Measurements from ENCODE around the gene P3H3. TPM values are rescaled to one million over a fixed set of nuclear protein-coding genes. Genes with fewer than 3 reads are reported as not detected.
"Not testable (repeated sequence)": the region's sequence is repeated elsewhere in the genome, so short reads cannot be mapped to it uniquely, and the experiment has no call there.

The P3H3 gene
- total and polyA plus RNA-seq, 5 donors = 15.8 to 25.6 (median 19.7) TPM

- Histone ChIP-seq H3K27ac (ENCODE audit: low read length) (peak overlapping the region; percentile 94), H3K4me3 (ENCODE audit: low read length) (peak overlapping the region; percentile 60), H3K9me3 (ENCODE audit: control insufficient read depth, low read length) (no peaks in the 10 kb centered on the region), H3K4me1 (ENCODE audit: control insufficient read depth, insufficient read depth, low read length) (peaks cover 2% of the 10 kb centered on the region), H3K27me3 (ENCODE audit: control insufficient read depth, insufficient read depth) (no peaks in the 10 kb centered on the region)
- WGBS = 9% methylated on average over 22 of the region's 22 CpGs
- intact Hi-C loops (cut with DNase I) = loop anchor here in 1 of 4 donors (2.0 kb wide), 1 partner anchor 70 kb away; no protein-coding TSS in a partner anchor
- DNase-seq = peak in 1 of 3 donors; percentile 42
- ATAC-seq = no peak
Measured at GRCh38 chr12:6868211-6869048, 40.2 kb downstream of the P3H3 start.

GRCh38 chr12:6869049-6870021, 41.1 kb downstream of the P3H3 start:
- WGBS = 29% methylated on average over 12 of the region's 12 CpGs
- intact Hi-C loops (cut with DNase I) = loop anchor here in 1 of 4 donors (2.0 kb wide), 1 partner anchor 69 kb away; no protein-coding TSS in a partner anchor
- Histone ChIP-seq H3K4me3 (ENCODE audit: low read length) (no peak overlapping the region), H3K27me3 (ENCODE audit: control insufficient read depth, insufficient read depth) (no peaks in the 10 kb centered on the region), H3K9me3 (ENCODE audit: control insufficient read depth, low read length) (no peaks in the 10 kb centered on the region), H3K27ac (ENCODE audit: low read length) (peak overlapping the region; percentile 25), H3K4me1 (ENCODE audit: control insufficient read depth, insufficient read depth, low read length) (peaks cover 2% of the 10 kb centered on the region)
- no peak for ATAC-seq
- peak; percentile 67 to 89 (median 83) for DNase-seq

DNA sequence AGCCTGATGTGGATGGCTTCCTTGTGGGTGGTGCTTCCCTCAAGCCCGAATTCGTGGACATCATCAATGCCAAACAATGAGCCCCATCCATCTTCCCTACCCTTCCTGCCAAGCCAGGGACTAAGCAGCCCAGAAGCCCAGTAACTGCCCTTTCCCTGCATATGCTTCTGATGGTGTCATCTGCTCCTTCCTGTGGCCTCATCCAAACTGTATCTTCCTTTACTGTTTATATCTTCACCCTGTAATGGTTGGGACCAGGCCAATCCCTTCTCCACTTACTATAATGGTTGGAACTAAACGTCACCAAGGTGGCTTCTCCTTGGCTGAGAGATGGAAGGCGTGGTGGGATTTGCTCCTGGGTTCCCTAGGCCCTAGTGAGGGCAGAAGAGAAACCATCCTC, 42.1 kb downstream of the P3H3 start:
- H3K4me1 ChIP-seq (ENCODE audit: control insufficient read depth, insufficient read depth, low read length); H3K9me3 ChIP-seq (ENCODE audit: control insufficient read depth, low read length); H3K27ac ChIP-seq (ENCODE audit: low read length); DNase-seq; H3K4me3 ChIP-seq (ENCODE audit: low read length); H3K27me3 ChIP-seq (ENCODE audit: control insufficient read depth, insufficient read depth); ATAC-seq; intact Hi-C loops (cut with DNase I): not testable (repeated sequence)
- WGBS = 61% methylated on average over 4 of the region's 4 CpGs

GRCh38 chr12:6871052-6871957, 43.1 kb downstream of the P3H3 start:
- no peak overlapping the region for H3K4me3 ChIP-seq (ENCODE audit: low read length)
- intact Hi-C loops (cut with DNase I) = no loop called here
- no peaks in the 10 kb centered on the region for H3K9me3 ChIP-seq (ENCODE audit: control insufficient read depth, low read length)
- peaks cover 2% of the 10 kb centered on the region for H3K4me1 ChIP-seq (ENCODE audit: control insufficient read depth, insufficient read depth, low read length)
- ATAC-seq (no peak), DNase-seq (peak in 1 of 3 donors; percentile 65)
- H3K27ac ChIP-seq (ENCODE audit: low read length) = no peak overlapping the region
- no peaks in the 10 kb centered on the region for H3K27me3 ChIP-seq (ENCODE audit: control insufficient read depth, insufficient read depth)
- 72% methylated on average over 12 of the region's 12 CpGs for WGBS

GRCh38 chr12:6872073-6873048, 44.2 kb downstream of the P3H3 start:
- peak; percentile 72 to 73 for ATAC-seq
- Histone ChIP-seq H3K27me3 (ENCODE audit: control insufficient read depth, insufficient read depth) (no peaks in the 10 kb centered on the region), H3K4me1 (ENCODE audit: control insufficient read depth, insufficient read depth, low read length) (peaks cover 2% of the 10 kb centered on the region), H3K4me3 (ENCODE audit: low read length) (peak overlapping the region; percentile 73), H3K27ac (ENCODE audit: low read length) (peak overlapping the region; percentile 68), H3K9me3 (ENCODE audit: control insufficient read depth, low read length) (no peaks in the 10 kb centered on the region)
- DNase-seq = peak; percentile 83 to 95 (median 94)
- WGBS = 1% methylated on average over 40 of the region's 40 CpGs
- intact Hi-C loops (cut with DNase I) = no loop called here

DNA sequence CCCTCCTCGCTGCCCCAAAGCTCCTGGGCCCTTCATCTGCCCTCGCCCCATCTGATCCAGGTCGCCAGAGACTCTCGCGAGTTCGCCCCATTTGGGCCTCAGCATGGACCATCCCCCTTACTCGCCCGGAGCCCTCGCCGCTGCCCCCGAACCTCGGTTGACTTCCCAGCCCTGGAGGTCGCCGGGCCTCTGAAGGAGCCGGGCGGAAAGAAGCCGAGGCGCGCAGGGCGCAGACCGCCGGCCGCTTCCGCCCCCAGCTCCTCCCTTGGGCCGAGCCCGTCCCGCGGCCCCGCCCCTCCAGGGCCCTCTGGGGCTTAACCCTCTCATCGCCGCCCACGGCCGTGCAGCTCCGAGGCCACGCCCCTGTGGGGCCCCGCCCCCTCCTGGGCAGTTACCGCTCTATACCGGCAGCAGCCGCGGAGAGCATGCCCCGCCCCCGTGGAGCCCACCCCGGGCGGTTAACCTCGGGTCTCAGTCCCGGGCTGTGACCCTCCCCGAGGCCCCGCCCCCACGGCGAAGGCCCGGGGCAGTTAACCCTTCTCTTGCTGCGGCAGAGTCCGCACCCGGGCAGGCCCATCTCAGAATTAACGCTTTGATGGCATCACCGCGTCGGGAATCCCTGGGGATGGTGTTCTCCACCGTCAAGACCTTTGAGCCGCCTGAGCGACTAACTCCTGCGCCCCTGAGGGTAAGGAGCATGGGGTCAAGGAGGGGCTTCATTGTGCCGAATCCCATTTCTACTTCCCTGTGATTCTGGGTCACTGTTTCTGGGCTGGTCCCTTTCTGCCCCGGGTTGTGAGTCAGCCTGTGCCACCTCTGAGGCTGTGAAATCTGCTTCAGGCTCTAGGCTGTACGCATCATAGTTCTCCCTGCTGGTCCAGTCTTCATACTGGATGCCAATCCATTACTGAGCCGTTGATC, 45.1 kb downstream of the P3H3 start, which contains the start of gene SPSB2:
Gene SPSB2 (minus strand): TSS at position 210 of the 921 bp plus-strand sequence. CDS start 402 bp downstream, outside the sequence.
- peak; percentile 93 to 94 for ATAC-seq
- Histone ChIP-seq H3K4me1 (ENCODE audit: control insufficient read depth, insufficient read depth, low read length) (peaks cover 2% of the 10 kb centered on the region), H3K4me3 (ENCODE audit: low read length) (peak within 1 kb of the TSS; percentile 73), H3K27ac (ENCODE audit: low read length) (peak within 1 kb of the TSS; percentile 76), H3K9me3 (ENCODE audit: control insufficient read depth, low read length) (no peaks in the 10 kb centered on the region), H3K27me3 (ENCODE audit: control insufficient read depth, insufficient read depth) (no peaks in the 10 kb centered on the region)
- peak; percentile 99 to 100 (median 100) for DNase-seq
- intact Hi-C loops (cut with DNase I) = no loop called here
- WGBS = under 1% methylated on average over 66 of the region's 66 CpGs

- ATAC-seq; H3K9me3 ChIP-seq (ENCODE audit: control insufficient read depth, low read length); H3K27me3 ChIP-seq (ENCODE audit: control insufficient read depth, insufficient read depth); intact Hi-C loops (cut with DNase I); H3K4me1 ChIP-seq (ENCODE audit: control insufficient read depth, insufficient read depth, low read length): not testable (repeated sequence)
- 52% methylated on average over 9 of the region's 9 CpGs for WGBS
- H3K27ac ChIP-seq (ENCODE audit: low read length) = peak overlapping the region; percentile 76
- DNase-seq = peak in 1 of 3 donors; percentile 60
- peak overlapping the region; percentile 73 for H3K4me3 ChIP-seq (ENCODE audit: low read length)
Measured at GRCh38 chr12:6874015-6874368, 45.8 kb downstream of the P3H3 start.

DNA sequence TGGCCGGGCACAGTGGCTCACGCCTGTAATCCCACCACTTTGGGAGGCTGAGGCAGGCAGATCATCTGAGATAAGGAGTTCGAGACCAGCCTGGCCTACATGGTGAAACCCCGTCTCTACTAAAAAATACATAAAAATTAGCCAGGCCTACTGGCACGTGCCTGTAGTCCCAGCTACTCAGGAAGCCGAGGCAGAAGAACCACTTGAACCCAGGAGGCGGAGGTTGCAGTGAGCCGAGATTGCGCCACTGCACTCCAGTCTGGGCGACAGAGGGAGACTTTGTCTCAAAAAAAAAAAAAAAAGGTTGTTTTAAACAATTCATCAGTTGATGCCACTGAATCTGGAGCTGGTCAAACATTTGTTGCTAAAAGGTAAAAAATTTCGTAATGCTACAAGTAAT, 51.6 kb downstream of the P3H3 start:
- H3K27ac ChIP-seq (ENCODE audit: low read length); H3K4me3 ChIP-seq (ENCODE audit: low read length); H3K4me1 ChIP-seq (ENCODE audit: control insufficient read depth, insufficient read depth, low read length); DNase-seq; H3K27me3 ChIP-seq (ENCODE audit: control insufficient read depth, insufficient read depth); ATAC-seq; intact Hi-C loops (cut with DNase I); H3K9me3 ChIP-seq (ENCODE audit: control insufficient read depth, low read length): not testable (repeated sequence)
- 88% methylated on average over 11 of the region's 11 CpGs for WGBS

DNA sequence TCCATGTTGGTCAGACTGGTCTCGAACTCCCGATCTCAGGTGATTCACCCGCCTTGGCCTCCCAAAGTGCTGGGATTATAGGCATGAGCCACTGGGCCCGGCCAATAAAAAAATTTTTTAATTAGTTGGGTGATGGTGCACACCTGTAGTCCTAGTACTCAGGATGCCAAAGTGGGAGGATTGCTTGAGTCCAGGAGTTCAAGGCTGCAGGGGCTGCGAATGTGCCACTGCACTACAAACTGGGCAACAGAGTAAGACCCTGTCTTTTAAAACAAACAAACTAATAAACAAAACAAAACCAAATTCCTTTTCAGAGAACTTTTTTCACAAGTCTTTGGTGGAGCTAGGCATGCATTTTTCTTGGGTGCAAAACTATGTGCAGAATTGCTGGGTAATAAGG, 55.0 kb downstream of the P3H3 start:
- intact Hi-C loops (cut with DNase I) = no loop called here
- Histone ChIP-seq H3K27me3 (ENCODE audit: control insufficient read depth, insufficient read depth) (no peaks in the 10 kb centered on the region), H3K4me3 (ENCODE audit: low read length) (no peak overlapping the region), H3K27ac (ENCODE audit: low read length) (no peak overlapping the region), H3K9me3 (ENCODE audit: control insufficient read depth, low read length) (no peaks in the 10 kb centered on the region), H3K4me1 (ENCODE audit: control insufficient read depth, insufficient read depth, low read length) (no peaks in the 10 kb centered on the region)
- ATAC-seq = no peak
- no peak for DNase-seq
- 99% methylated on average over 5 of the region's 5 CpGs for WGBS

All from right cardiac atrium (tissue), 5 donors.